ENCODE results near the gene CD3D.
"Not testable (repeated sequence)": the region's sequence is repeated elsewhere in the genome, so short reads cannot be mapped to it uniquely, and the experiment has no call there.

The CD3D gene

DNA sequence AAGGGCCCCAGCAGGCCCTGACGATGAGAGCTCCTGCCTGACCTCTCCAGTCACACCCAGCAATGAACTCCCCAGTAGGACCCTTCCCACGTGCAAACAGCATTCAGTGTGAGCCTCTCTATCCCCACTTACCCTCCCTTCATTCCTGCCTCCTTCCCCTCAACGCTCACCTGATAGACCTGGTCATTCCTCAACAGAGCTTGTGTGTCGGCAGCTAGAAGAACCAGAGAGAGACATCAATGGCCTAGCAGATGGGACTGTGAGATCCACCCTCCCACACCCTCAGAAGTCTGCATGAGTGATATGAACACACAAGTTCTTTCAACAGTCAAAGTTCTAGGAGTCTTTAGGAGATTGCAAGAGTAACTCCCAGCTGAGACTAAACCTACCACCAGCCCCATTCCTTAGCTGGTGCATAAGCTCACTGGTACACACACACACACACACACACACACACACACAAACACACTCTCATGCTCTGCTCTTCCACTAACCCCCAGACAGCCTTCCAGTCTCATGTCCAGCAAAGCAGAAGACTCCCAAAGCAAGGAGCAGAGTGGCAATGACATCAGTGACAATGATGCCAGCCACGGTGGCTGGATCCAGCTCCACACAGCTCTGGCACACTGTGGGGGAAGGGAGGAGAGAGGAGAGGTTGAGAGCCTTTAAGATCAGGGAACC, 3.1 kb downstream of the CD3D start:
- no peak for DNase-seq (ENCODE audit: low read depth)

DNA sequence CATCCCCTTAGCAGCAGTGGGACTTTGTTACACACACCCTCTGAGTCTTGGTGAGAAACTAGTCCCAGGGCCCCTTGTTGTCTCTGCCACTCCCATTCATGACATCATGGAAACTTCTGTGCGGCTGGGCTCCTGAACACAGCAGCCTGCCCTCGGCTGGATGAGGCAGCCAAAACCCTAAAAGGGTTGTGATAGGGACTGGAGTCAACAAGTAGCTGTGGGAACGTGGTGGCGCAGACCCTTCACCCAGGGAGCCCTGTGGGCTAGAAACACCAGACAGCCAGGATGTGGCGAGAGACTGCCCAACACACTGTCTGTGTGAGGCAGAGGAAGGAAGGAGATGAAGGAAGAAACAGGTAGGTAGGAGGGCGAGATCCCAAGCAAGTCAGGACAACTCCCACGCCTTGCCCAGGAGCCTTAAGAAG, 3.9 kb downstream of the CD3D start:
- peak; percentile 74 for DNase-seq (ENCODE audit: low read depth)

GRCh38 chr11:118334745-118335144, 7.8 kb downstream of the CD3D start:
- DNase-seq (ENCODE audit: low read depth), result no peak

DNA sequence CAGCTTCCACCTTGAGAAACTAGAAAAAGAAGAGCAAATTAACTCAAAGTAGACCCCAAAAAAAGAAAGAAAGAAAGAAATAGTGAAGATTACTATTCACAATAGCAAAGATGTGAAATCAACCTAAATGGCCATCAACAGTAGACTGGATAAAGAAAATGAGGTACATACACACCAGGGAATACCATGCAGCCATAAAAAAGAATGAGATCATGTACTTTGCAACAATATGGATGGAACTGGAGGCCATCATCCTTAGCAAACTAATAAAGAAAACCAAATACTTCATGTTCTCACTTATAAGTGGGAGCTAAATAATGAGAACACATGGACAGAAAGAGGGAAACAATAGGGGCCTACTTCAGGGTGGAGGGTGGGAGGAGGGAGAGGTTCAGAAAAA, 13.8 kb downstream of the CD3D start:
- DNase-seq (ENCODE audit: low read depth), result no peak

DNA sequence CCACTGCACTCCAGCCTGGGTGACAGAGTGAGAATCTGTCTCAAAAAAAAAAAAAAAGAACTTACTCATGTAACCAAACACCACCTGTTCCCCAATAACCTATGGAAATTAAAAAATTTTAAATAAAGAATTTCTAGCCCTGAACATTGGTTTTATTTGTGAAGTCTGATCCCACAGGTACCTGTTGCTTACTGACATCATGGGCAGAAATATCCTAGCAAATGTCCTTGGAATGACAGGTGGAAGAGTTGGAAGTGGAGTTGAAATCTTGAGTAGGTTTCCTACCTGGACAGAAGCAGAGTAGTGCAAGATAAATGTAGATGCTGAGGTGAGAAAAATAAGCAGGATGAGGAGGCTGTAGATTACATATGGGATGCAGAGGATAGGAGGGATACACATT, 17.2 kb downstream of the CD3D start:
- no peak for DNase-seq (ENCODE audit: low read depth)

DNA sequence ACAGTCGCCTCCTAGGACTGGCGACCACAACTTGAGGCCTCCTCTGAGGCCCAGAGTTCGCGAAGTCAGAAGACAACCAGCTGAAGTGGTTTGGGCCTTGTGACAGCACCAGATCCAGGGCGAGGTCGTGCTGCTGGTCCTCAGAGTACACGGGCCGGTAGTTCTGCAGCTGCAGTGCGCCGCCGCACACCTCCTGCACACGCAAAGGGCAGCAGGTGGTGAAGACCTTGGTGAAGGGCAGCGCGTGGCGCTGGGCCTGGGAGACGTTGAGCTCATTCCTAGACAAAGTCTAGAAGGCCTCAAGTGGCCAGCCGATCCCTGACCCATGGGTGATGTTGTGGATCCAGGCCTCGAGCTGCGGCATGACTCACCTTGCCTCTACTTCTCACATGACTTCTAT, 19.8 kb downstream of the CD3D start:
- no peak for DNase-seq (ENCODE audit: low read depth)

DNA sequence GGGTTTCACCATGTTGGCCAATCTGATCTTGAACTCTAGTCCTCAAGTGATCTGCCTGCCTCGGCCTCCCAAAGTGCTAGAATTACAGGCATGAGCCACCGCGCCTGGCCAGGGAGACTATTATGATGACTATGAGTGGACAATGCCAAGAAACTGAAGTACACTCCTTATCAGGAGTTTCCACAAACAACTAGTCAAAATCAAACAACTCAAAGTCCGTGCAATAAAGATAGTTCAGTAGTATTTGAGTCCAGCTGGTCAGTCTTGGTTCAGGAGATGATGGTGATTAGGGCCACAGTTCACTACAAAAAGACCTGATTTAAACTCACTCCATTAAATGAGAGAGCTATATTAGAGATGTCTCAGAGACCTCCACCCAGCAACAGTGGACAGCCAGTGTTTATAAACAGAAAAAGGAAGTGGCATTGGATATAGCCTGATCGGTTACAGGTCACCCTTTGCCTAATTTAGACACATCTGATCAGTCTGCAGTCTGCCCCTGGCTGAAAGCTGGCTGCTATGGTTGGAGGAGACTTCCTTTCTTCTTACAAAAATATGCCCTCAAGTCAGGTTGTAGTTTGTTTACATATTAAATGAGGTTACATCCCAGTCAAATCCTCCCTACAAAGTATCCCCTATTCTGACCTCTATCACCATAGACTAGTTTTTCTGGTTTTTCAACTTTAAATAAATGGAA, 21.0 kb downstream of the CD3D start:
- no peak for DNase-seq (ENCODE audit: low read depth)

GRCh38 chr11:118320515-118320914, 22.0 kb downstream of the CD3D start:
- DNase-seq (ENCODE audit: low read depth), result no peak

DNA sequence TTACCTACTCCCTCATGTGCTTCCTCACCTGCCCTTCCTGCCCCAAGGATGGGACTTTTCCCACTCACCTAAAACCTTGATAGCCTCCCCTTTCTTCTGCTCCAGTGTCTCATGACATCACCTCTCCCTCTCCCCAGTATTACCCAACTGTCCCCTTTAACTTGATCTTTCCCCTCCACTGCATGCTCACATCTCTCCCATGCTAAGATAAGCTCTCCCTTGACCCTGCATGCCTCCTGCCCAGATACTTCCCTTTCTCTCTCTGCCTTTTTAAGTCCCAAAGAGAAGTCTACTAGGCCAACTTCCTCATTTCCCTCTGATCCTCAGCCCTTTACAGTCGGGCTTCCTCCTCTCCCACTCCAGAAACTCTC, 23.2 kb downstream of the CD3D start:
- no peak for DNase-seq (ENCODE audit: low read depth)

DNA sequence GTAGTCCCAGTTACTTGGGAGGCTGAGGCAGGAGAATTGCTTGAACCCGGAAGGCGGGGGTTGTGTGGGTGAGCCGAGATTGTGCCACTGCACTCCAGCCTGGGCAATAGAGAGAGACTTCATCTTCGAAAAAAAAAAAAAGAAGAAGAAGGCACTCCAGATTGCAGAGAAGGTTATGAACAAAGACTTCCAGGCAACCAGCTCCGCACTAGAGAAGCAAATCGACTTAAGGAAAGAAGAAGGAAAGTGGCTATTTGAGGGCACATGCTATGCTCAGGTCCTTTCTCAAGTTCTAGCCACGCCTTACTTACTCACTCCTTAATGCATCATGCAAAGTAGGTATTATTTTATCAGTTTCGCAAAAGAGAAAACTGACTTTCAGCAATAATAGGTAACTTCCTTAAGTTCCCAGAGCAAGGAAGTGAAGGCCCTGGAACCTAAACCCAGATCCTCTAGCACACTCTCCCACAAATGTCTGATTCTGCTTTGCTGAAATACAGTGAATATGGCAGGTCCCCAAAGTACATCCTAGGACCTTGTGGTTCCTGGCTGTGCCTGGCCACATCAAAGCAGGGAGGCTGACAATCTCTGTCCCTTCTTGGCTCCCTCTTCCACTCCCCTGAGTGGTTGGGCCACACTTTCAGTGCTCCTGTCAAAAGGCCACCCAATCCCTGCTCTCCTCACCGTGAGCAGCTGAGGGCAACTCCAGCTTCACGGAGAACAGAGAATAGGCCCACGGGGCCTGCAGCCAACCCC, 23.7 kb downstream of the CD3D start:
- no peak for DNase-seq (ENCODE audit: low read depth)

DNA sequence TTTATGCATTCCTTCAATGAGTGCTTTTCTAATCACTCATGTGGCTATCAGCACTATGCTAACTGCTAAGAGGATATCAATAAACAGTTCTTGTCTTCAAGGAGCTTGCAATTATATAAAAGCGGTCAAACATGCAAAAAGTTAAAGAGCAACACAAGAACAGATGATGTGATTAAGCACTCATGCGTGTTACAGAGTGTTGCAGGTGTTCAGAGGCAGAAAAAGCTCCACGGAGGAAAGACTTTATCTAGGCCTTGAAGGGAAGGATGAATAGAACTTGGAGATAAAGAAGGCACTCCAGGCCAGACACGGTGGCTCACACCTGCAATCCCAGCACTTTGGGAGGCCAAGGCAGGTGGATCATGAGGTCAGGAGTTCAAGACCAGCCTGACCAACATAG, 24.4 kb downstream of the CD3D start:
- no peak for DNase-seq (ENCODE audit: low read depth)

DNA sequence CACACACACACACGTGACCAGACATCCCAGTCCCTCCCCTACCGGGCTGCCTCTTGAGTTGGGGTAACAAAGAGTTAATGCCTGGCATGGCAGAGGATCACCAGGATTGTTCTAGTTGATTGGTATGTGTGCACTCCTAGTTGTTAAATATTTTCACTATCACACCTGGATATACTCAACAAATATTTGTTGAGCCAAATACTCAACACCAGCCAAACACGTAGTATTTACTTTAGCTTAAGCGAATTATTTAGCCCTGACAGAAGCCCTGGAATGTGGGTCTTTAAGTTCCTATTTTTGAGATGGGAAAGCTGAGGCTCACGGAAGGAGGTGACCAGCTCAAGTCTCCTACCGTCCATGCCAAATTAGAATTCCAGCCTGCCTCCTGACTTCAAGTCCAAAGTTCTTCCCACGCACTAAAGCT, 27.5 kb downstream of the CD3D start:
- no peak for DNase-seq (ENCODE audit: low read depth)

- DNase-seq (ENCODE audit: low read depth), result no peak
Measured at GRCh38 chr11:118313242-118313641, 29.3 kb downstream of the CD3D start.

DNA sequence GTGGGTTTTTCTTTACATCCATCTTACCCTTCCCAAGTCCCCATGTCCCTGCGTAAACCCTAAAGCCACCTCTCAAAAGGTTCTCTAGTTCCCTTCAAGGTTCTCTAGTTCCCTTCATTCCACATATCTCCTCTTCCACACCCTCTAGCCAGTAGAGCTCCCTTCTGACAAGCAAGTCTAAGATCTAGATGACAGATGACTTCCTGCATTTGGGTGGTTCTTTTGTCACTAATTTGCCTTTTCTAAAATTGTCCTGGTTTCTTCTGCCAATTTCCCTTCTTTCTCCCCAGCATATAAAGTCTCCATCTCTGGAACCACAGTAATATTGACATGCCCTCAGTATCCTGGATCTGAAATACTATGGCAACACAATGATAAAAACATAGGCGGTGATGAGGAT, 30.2 kb downstream of the CD3D start:
- DNase-seq (ENCODE audit: low read depth), result no peak

DNA sequence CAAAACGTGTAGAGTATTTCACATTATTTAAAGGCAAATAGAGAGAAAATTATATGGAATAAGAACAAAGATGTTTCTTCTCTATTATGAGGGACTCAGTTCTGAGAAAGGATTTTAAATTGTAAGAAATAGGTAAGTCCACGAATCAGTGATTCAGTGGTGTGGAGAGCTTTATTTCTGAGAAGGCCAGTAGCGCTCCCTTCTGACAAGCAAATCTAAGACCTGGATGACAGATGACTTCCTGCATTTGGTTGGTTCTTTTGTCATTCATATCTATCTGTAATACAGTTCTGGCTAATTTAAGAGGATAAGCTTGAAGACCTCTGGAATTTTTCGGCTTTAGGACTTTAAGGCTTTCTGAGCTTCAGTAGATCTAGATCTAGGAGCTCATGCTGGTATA, 31.0 kb downstream of the CD3D start:
- no peak for DNase-seq (ENCODE audit: low read depth)

DNA sequence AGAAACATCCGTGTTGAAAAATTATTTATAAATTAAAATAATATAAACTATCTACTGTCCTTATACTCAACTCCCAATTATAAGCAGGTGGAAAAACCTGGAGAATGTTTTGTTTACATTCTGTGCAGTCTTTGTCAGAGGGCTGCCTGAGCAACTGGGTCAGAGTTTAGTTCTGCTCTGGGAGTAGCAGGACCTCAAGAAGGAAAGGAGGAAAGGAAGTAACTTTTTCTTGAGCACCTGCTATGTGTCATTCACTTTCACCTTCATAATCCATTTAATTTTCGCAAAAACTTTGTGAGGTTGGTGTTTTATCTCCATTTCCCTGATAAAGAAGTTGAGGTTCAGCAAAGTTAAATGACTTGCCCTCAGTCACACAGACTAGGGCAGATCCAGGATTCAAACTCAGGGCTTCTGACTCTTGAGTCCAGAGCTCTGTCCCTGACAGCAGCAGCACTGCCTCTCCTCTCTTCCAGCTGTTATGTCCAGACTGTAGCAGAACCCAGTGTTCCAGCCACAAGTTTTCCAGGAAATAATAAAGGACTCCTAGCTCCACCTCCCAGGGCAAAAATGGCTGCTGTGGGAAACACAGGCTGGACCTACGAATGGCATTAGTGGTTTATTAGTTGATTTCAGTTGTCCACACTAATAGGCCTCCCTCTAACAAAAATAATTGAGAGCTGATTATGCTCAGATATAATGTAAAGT, 31.6 kb downstream of the CD3D start:
- no peak for DNase-seq (ENCODE audit: low read depth)

GRCh38 chr11:118310271-118310670, 32.2 kb downstream of the CD3D start:
- DNase-seq (ENCODE audit: low read depth), result no peak

DNA sequence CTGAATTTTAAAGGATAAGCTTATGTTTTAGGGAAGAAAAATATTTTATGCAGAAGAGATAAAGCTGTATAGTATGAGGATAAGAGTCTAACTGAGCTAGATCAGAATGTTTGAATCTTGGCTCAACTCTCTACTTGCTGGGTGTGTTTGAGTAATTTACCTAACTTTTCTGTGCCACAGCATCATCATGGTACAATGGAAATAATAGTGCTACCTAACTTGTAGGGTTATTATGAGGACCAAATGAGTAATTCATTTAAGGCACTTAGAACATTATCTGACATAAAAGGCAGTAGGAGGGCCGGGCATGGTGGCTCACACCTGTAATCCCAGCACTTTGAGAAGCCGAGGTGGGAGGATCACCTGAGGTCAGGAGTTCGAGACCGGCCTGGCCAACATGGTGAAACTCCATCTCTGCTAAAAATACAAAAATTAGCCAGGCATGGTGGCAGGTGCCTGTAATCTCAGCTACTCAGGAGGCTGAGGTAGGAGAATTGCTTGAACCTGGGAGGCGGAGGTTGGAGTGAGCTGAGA, 33.4 kb downstream of the CD3D start:
- not testable (repeated sequence) for DNase-seq (ENCODE audit: low read depth)

GRCh38 chr11:118306556-118306955, 35.9 kb downstream of the CD3D start:
- peak; percentile 28 for DNase-seq (ENCODE audit: low read depth)

- DNase-seq (ENCODE audit: low read depth), result no peak
Measured at GRCh38 chr11:118305726-118306125, 36.8 kb downstream of the CD3D start.

GRCh38 chr11:118304568-118305248, 37.8 kb downstream of the CD3D start, which contains the start of gene CD3E:
Gene CD3E (plus strand): TSS chr11:118304730. CDS start chr11:118304953, 223 bp downstream.
- DNase-seq (ENCODE audit: low read depth), result peak; percentile 45

- DNase-seq (ENCODE audit: low read depth), result no peak
Measured at GRCh38 chr11:118304227-118304567, 38.3 kb downstream of the CD3D start.
